SK-N-SH treated with all-trans-retinoic acid at 6 μM for 48 hours (cell line): Measurements from ENCODE around the gene STARD13.

ENCODE experiments used
- ATAC-seq: fragments of 200-7000 bp; cut with Tn5 transposase; 3 replicates; pipeline ENCODE4 v1.9.1; 2020; ENCODE audit warnings: mild to moderate bottlenecking, moderate library complexity
- ARNTL ChIP-seq: fragments of 450-650 bp; formaldehyde crosslinking; IDR thresholded peaks from 2 replicates; pipeline ENCODE4 v1.5.0; 2020; ENCODE audit warnings: low read depth, mild to moderate bottlenecking, moderate library complexity, borderline replicate concordance
- BACH2 ChIP-seq: fragments of 250-450 bp; sonication (Bioruptor Pico); IDR thresholded peaks from 2 replicates; pipeline ENCODE4 v1.9.0; 2021; ENCODE audit warnings: mild to moderate bottlenecking, borderline replicate concordance
- CREB5 ChIP-seq: fragments of 250-450 bp; sonication (Bioruptor Pico); IDR thresholded peaks from 2 replicates; pipeline ENCODE4 v1.5.1; 2020; ENCODE audit warnings: low read depth, mild to moderate bottlenecking, moderate library complexity
- ESRRG ChIP-seq: fragments of 250-450 bp; sonication (Bioruptor Pico); IDR thresholded peaks from 2 replicates; pipeline ENCODE4 v1.6.1; 2021; ENCODE audit warnings: mild to moderate bottlenecking
- GLIS3 ChIP-seq: fragments of 250-450 bp; sonication (Bioruptor Pico); IDR thresholded peaks from 2 replicates; pipeline ENCODE4 v1.5.0; 2020; ENCODE audit warnings: mild to moderate bottlenecking, moderate library complexity
- ISL1 ChIP-seq: fragments of 250-450 bp; sonication (Bioruptor Pico); IDR thresholded peaks from 2 replicates; pipeline ENCODE4 v2.1.2; 2022; ENCODE audit warnings: mild to moderate bottlenecking, moderate library complexity
- OSR1 ChIP-seq: fragments of 250-450 bp; sonication (Bioruptor Pico); IDR thresholded peaks from 2 replicates; pipeline ENCODE4 v1.8.0; 2022; ENCODE audit warnings: moderate library complexity, mild to moderate bottlenecking, inconsistent platforms
- POU6F1 ChIP-seq: fragments of 250-450 bp; sonication (Bioruptor Pico); IDR thresholded peaks from 2 replicates; pipeline ENCODE4 v1.8.0; 2021; ENCODE audit warnings: low read depth, mild to moderate bottlenecking, moderate library complexity, borderline replicate concordance
- PPARA ChIP-seq: fragments of 250-450 bp; sonication (Bioruptor Pico); IDR thresholded peaks from 2 replicates; pipeline ENCODE4 v1.5.0; 2020; ENCODE audit warnings: mild to moderate bottlenecking, borderline replicate concordance
- SNAI2 ChIP-seq: fragments of 250-450 bp; sonication (Bioruptor Pico); IDR thresholded peaks from 2 replicates; pipeline ENCODE4 v1.5.0; 2020; ENCODE audit warnings: mild to moderate bottlenecking, moderate library complexity
- TCF4 ChIP-seq: fragments of 250-450 bp; sonication (Bioruptor Pico); IDR thresholded peaks from 2 replicates; pipeline ENCODE4 v1.8.0; 2021; ENCODE audit warnings: mild to moderate bottlenecking, moderate library complexity, borderline replicate concordance
- TOX ChIP-seq: fragments of 250-450 bp; sonication (Bioruptor Pico); IDR thresholded peaks from 2 replicates; pipeline ENCODE4 v1.8.0; 2021; ENCODE audit warnings: mild to moderate bottlenecking, moderate library complexity, borderline replicate concordance
- TSHZ2 ChIP-seq: fragments of 250-450 bp; sonication (Bioruptor Pico); IDR thresholded peaks from 2 replicates; pipeline ENCODE4 v1.5.0; 2020; ENCODE audit warnings: mild to moderate bottlenecking, moderate library complexity
- ZC3H10 ChIP-seq: fragments of 250-450 bp; sonication (Bioruptor Pico); IDR thresholded peaks from 2 replicates; pipeline ENCODE4 v1.5.1; 2021; ENCODE audit warnings: mild to moderate bottlenecking, moderate library complexity
- ZFP3 ChIP-seq: fragments of 250-450 bp; sonication (Bioruptor Pico); IDR thresholded peaks from 2 replicates; pipeline ENCODE4 v1.5.0; 2020; ENCODE audit warnings: mild to moderate bottlenecking, moderate library complexity
- ZFP30 ChIP-seq: fragments of 450-650 bp; formaldehyde crosslinking; IDR thresholded peaks from 2 replicates; pipeline ENCODE4 v1.5.0; 2022; ENCODE audit warnings: mild to moderate bottlenecking, moderate library complexity
- ZNF70 ChIP-seq: fragments of 450-650 bp; formaldehyde crosslinking; IDR thresholded peaks from 2 replicates; pipeline ENCODE4 v1.5.0; 2020; ENCODE audit warnings: mild to moderate bottlenecking, moderate library complexity
- ZNF8 ChIP-seq: fragments of 450-650 bp; formaldehyde crosslinking; IDR thresholded peaks from 2 replicates; pipeline ENCODE4 v1.5.0; 2020; ENCODE audit warnings: mild to moderate bottlenecking, moderate library complexity
- TF ChIP-seq, protein P1 (sequence below): fragments of 250-450 bp; sonication (Bioruptor Pico); IDR thresholded peaks from 2 replicates; pipeline ENCODE4 v1.5.1; 2021; ENCODE audit warnings: mild to moderate bottlenecking, moderate library complexity

STARD13 gene

GRCh38 chr13:33205224-33205623, 80.3 kb downstream of the STARD13 start:
- no peak for TF ChIP-seq TSHZ2
- ATAC-seq, result peak; percentile 5; the same call in 1 of the 3 replicates

DNA sequence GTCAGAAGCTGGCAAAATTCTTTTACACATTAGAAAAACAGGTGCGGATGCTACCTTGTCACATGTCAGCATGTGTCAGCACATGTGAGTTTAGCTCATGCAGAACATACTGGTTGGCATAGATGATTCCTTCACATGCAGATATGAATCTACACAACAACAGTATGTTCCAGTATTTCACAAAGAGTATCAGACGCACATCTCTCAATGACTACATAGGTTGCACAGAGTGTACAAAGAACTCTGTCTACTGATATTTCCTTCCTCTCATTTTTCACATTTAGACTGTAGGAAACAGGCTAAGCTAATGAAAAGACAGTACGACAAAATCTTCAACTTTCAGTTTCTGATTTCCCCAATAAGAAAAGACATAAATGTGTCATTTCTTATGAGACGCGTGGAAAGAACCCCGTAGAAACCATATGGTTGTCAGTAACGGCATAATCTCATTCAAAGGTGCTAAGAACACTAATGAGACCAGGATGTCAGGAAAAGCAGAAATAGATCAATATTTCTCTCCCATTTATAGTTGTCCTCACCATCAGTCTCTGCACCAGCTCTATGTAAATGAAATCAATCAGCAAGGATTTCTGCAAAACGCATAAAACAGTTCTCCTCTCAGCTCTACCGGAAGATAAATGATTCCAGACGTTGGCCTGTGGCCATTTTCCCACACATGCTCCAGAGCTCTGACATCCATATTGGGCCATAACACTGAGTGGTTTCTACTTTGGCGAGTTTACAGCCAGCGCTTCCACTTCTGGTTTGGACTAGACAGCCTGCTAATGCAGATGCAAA, 81.2 kb downstream of the STARD13 start:
- TF ChIP-seq ZFP30 (CRISPR knock-in tag), result no peak
- TF ChIP-seq ISL1 (CRISPR knock-in tag), result peak; percentile 61; the same call in 1 of the 2 replicates
- TF ChIP-seq CREB5, result no peak
- TF ChIP-seq TSHZ2, result peak; percentile 17; the same call in 1 of the 2 replicates
- no peak for TF ChIP-seq ZNF8
- peak; percentile 82; the same call in 1 of the 2 replicates for TF ChIP-seq TCF4 (CRISPR knock-in tag)
- ATAC-seq, result peak; percentile 90

DNA sequence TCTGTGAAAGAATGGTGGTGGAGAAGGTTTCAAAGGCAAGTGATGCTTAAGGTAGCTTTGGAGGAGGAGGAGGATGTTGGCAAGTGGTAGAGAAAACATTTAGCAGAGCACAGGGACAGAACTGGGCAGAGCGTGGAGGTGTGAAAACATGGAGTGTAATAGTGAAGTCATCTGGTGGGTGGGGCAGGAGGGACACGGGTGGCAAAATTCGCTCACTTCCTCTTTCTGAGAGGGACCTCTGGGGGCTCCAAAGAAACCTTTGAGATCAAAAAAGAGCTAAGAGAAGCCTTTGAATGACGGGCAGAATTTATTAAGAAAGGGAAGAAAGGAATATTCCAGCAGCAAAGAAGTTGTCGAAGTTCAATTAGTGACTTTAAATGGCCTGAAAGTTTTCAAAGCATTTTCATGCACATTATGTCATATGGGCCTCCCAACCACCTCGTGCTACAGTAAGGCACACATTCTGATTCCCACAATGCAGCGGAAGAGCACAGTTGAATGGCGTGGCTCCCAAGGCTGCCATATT, 82.8 kb downstream of the STARD13 start:
- TF ChIP-seq SNAI2 (CRISPR knock-in tag) (no peak), TCF4 (CRISPR knock-in tag) (no peak), TOX (CRISPR knock-in tag) (no peak), ZNF70 (CRISPR knock-in tag) (no peak), GLIS3 (CRISPR knock-in tag) (no peak), ZC3H10 (CRISPR knock-in tag) (no peak), CREB5 (no peak), OSR1 (no peak), ARNTL (CRISPR knock-in tag) (no peak), ZFP30 (CRISPR knock-in tag) (no peak), ESRRG (CRISPR knock-in tag) (no peak), PPARA (CRISPR knock-in tag) (no peak), ISL1 (CRISPR knock-in tag) (no peak), ZFP3 (CRISPR knock-in tag) (no peak)
- TF ChIP-seq, protein P1, sequence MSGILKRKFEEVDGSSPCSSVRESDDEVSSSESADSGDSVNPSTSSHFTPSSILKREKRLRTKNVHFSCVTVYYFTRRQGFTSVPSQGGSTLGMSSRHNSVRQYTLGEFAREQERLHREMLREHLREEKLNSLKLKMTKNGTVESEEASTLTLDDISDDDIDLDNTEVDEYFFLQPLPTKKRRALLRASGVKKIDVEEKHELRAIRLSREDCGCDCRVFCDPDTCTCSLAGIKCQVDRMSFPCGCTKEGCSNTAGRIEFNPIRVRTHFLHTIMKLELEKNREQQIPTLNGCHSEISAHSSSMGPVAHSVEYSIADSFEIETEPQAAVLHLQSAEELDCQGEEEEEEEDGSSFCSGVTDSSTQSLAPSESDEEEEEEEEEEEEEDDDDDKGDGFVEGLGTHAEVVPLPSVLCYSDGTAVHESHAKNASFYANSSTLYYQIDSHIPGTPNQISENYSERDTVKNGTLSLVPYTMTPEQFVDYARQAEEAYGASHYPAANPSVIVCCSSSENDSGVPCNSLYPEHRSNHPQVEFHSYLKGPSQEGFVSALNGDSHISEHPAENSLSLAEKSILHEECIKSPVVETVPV, result no peak
- TF ChIP-seq, all 23 proteins: peak for 0
- no peak for ATAC-seq

- ATAC-seq, result no peak
- TF ChIP-seq TCF4 (CRISPR knock-in tag) (no peak), TSHZ2 (no peak), ESRRG (CRISPR knock-in tag) (no peak), GLIS3 (CRISPR knock-in tag) (no peak), ZFP3 (CRISPR knock-in tag) (no peak), ARNTL (CRISPR knock-in tag) (no peak), ZFP30 (CRISPR knock-in tag) (no peak), ZNF70 (CRISPR knock-in tag) (no peak), BACH2 (CRISPR knock-in tag) (no peak), POU6F1 (CRISPR knock-in tag) (no peak), ISL1 (CRISPR knock-in tag) (no peak)
These were observed 83.9 kb downstream of the STARD13 start for GRCh38 chr13:33201659-33202058.
